GM21825 (cell line): Measurements from ENCODE around the gene DNAL4.

ENCODE experiments used
- ATAC-seq: cut with Tn5 transposase; IDR thresholded peaks from one replicate; pipeline ENCODE4 v1.9.1; 2021; ENCODE audit warnings: mild to moderate bottlenecking, moderate library complexity; ENCODE audit not compliant: unreplicated experiment

The DNAL4 gene

DNA sequence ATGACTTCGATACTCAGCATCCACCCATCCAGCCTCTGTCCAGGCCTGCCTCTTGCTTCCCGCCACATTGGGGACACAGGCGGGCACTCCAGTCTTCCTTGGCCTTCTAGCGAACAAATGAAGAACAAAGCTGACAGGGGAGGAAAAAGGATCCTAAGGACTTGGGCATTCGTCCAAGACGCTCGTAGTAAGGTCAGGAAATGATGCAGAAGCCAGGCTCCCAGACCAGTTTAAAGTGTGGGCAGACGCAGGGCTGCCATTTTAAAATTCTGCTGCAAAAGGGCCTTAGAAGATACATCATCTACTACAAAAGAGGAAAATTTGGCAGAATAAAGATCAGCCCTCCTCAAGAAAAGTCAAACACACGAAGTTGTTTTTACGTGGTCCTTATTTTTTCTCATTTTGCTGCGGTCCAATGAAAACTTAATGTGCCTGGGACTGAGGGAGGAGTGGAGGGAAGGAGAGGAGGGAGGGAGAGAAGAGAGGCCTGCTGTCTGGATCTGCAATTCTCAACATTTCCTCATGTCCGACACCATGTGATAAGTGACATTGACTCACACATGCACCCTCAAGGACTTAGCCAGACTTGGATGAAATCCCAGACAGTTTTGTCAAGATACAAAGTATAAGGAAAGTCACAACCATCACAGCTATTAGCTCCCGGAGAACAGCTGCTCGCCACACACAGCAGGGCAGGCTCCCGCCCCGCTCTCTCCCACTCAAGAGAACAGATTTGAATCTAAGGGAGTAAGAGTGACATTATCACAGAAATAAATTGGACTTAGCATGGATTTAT, 5.7 kb downstream of the DNAL4 start:
- no peak for ATAC-seq

DNA sequence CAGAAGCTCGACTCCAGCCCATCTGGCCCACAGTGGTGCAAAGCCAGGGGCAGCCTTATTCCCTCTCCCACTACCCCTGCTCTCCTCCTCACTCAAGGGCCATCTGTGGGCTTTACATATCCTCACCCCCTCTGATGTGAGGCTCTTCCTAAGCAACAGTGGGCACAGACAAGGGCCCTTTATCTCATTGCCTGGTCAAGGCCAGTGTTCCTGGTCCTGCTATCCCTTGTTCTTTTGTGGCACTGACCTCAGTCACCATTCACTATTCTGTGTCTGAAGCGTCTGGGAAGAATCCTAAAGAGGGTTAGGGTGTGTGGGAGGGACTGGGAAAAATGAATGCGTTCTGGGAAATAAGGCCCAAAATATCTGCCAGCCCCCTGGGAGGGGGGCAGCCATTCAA, 7.3 kb downstream of the DNAL4 start:
- no peak for ATAC-seq

DNA sequence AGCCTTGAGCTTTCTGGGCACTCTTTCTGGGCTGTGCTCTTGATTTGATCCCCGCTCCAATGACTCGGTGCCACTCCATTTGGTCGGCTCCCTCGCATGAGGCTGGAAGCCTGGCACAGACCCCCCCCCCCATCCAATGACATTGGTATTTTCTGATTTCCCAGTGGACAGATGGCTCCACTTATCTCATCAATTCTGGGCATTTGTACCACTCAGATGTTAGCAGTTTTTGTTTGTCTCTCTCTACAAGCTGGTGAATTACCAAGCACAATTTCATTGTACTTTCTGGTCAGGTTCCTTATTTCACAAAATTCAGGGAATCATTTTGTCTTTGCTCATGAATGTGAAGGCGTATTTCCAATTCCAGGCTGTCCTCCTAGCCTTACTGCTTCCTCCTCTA, 9.1 kb downstream of the DNAL4 start:
- ATAC-seq: no peak

DNA sequence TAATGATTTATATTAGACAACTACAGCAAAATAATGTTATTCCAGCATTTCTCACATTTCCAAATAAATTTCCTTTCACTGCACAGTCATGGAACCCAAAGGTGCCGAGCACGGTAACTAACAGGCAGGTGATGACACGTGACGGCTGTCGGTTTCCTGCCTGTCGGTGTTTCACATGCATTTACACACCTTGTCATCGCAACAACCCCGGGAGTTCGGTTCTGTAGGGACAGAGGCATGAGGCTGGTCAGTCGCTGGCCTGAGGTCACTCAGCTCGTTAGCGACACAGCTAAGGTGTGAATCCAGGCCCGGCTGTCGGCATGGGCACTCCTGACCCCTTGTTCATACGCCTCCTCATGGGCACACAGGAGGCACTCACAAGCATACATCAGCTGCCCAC, 9.9 kb downstream of the DNAL4 start:
- ATAC-seq: no peak

DNA sequence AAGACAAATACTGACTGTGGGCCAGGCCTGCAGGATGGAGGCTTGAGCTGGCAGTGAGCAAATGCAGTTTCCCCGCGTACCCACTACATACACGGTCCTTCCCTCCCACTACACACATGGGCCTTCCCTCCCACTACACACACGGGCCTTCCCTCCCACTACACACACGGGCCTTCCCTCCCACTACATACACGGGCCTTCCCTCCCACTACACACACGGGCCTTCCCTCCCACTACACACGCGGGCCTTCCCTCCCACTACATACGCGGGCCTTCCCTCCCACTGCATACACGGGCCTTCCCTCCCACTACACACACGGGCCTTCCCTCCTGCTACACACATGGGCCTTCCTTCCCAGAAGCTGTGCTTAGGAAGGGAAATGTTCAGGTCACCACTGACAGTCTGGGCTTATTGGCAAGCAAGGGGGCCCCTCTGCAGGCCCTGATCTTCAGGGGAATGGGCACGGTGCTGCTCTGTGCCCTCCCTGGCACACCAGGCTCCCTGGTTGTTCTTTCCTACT, 10.8 kb downstream of the DNAL4 start:
- ATAC-seq: no peak

DNA sequence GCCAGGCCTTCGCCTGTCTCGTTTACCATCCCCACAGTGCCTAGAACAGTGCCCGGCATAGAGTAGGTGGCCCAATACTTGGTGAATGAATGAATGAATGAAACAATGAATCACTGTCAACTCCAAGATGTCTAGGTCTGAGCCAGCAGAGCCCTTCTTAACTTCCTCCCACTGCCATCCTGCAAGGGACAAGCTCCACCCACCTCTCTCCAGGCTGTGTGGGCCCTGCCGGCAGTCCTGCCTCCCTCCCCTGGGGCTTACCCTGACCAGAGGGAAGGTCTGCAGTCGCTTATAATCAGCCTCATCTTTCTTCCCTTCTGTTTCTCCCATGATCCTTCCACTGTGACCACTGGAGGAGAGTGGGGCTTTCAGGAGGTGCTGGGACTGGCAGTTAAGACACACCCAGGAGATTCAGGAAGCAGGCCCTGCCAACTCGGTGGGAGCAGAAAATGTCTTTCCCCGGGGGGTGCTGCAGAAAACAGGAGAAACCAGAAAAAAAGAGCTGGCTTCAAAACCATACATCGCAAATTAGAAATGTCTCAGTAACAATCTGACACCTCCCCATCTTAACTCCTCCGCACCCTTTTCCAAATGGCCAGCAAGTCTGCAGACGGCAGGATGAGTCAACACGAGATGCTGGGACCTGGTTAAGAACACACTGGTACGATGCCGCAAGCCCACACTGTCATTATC, 11.4 kb downstream of the DNAL4 start:
- ATAC-seq: no peak

DNA sequence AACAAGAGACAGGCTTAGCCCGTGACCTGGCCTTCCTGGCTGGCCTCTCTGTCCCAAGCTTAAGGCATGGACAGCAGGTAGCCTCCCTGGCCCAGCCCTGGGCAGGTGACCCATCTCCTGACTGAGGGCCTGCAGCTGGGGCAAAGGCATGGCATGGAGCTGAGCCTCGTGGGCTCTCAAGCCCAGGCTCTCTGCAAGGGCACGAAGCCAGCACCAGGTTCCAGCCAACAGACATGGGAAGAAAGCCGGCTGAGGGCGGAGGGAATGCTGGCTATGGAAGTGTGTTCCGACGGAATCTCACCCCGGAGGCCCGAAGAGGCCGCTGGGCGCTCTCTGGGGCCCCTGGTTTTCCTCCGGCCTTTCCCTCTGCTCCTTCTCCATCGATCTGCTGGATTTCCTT, 12.9 kb downstream of the DNAL4 start:
- ATAC-seq: no peak

DNA sequence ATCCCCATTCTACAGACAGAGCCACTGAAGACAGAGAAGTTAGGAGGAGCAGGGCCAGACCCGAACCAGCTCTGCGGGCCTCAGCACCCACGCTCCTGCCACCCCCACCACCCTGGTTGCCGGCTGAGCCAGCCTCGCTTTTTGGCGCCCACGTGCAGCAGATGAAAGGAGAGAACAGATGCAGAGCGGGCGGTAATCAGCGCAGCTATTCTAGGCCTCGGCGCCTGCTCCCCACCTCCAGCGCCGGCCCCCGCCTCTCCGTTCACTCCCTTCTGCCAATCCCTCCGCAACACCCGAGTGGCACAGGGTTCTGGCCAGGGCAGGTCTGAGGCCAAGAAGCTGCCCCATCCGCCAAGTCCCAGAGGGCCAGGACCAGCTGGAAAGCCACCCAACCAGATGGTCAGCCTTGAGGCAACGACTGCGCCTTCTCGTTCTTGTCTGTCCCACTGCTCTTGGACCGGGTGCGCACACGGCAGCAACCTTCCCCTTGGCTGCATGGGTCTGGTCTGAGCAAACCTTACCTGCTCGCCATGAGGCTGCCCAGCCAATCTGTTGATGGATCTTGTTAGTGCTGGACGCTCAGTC, 16.8 kb downstream of the DNAL4 start:
- ATAC-seq: no peak

DNA sequence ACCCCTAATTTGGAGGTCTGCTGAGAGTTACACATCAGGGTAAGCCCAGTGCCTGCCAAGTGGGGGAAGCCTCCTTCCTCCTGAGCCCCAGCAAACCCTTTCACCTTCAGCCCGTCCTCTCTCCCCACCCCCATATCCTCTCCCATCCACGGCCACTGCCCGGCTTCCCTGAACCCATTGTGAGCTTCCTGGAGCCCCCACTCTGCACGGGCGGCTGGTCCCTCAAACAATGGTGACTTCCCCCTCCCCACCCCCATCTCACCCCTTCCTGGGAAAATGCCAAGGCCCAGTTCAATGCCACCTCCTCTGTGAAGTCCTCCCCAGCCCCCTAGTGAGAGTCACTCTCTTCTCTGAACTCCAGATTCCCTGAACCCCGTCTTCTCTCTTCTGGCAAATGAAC, 17.9 kb downstream of the DNAL4 start:
- ATAC-seq: no peak

DNA sequence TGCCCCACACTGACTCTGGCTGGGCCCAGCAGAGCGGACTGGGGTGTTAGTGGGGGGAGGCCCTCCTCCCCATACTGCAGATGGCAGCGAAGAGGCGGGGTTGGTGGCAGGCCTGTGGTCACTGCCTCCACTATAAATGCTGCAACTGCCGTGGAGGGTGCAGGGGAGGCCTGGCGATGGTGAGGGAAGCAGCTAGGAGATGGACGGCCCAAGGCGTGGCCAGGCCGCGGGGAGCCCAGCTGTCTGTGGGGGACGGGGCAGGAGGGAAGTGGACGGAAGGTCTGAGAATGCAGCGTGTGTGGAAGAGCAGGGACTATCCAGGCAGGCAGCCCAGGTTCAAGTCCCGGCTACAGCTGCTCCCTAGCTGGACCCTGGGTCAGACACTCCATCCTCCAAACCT, 18.3 kb downstream of the DNAL4 start:
- ATAC-seq: no peak

DNA sequence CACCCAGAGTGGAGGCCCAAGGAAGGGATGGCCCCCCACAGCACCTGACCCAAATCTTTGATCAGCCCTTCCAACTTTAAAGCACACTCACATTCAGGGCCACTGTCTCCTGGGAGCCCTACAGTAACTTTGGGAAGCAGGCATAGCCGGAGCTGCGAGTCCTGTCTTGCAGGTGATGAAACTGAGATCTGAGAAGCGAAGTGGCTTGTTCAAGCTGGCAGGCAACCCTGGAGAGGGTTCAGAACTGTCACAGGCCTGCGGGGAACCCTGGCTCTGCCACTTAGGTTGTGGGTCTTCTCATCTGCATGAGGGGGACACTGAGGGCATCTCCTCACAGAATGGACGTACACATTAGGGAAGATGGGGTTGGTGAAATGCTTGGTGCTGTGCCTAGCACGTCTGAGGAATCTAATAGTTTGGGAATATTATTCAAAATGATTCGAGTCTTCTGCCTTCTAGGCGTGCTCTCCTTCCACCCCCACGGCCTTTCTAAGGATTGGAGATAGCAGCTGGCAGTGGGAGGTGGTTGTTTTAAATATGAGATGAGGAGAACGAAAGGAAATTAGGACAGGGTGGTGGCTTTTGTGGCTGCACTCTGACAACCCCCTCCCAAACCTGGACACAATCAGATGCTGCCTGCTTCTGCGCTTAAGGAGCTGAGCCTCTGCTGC, 19.3 kb downstream of the DNAL4 start:
- no peak for ATAC-seq

DNA sequence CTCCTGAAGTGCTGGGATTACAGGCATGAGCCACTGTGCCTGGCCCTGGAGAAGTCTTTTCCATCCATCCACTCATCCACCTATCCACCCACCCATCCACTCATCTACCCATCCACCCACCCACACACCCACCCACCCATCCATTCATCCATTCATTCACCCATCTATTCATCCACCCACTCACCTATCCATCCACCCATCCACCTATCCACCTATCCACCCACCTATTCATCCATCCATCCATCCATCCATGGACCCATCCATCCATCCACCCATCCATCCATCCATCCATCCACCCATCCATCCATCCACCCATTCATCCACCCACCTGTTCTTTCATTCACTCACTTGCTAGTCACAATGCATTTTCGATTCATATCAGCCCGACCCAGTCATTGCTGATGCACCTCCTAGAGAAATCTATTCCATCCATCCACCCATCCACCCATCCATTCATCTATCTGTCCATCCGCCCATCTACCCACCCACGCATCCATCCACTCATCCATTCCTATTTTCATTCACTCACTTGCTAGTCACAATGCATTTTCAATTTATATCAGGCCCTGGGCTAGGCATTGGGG, 20.5 kb downstream of the DNAL4 start:
- ATAC-seq: no peak

DNA sequence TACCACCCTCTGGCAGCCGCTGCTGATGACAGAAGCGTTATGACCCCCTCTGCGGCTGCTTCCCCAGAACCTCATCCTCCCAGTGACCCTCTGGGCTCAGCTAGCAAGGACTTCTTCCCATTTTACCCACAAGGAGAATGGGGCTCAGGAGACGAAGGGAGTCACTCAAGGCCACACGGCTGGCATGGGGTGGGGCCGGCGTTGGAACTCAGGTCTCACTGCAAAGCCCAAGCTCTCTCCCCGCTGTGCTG, 21.4 kb downstream of the DNAL4 start:
- no peak for ATAC-seq

DNA sequence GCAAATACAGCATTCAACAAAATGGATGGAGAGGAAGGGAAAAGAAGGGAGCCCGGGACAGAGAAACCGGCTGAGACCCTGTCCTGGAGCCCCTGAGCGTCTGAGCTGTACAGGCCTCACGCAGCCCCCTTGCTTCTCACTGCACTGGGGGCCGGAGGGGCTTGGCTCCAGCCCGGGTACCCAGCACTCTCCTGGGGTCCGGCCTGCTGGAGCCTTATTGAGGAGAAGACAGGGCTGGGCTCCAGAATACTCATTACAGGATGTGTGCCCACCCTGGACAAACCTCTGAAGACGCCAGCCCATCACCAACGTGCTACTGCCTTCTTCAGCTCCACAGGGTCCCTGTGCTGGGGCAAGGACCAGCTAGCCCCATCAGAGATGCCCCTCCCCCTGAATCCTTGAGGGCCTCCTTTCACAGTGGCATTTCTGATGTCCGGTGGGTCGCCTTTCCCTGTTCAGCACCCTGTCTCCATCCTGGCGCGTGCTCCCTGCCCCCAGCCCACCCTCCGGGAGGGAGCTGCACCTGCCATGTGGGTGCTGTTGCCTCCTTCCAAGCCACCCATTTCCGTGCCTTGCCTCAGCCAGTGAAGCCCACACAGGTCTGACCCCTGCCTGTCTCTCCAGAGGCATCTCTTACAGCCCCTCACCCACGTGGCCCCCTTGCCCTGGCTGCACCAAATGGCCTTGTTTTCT, 23.5 kb downstream of the DNAL4 start:
- no peak for ATAC-seq

DNA sequence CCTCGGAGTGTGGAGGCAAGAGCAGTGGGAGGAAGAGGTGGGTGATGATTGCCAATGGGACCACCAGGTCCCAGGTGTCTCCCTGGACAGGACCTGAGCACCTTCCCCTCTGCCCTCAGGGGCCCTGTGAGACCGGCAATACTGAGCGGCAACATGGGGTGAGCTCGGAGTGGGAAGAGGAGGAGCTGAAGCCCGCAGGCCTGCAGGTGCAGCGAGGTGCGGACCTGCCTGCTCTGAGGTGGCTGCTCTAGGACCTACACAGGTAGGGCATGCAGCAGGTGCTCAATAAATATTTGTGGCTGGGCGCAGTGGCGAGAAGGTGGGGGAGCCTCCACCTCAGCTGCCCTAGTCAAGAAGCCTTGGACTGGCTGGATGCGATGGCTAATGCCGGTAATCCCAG, 25.9 kb downstream of the DNAL4 start:
- ATAC-seq: no peak

DNA sequence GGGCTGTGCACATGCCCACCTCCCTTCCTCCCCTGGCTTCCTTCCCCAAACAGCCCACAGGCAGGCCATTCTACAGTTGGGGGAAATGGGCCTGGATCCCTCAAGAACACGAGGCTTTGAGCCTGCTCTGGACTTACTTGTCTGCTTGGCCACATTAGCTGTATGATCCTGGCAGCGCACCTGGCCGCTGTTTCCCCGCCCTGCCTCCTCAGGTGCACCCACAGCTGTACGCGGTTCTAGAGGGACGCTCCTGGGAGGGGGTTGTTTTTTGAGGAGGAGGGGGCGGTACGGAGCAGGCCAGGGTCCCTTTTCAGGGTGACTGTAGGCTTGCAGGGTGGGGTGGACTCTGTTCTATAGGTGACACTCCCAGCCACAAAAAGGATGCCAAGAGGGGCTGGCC, 26.6 kb downstream of the DNAL4 start:
- no peak for ATAC-seq

DNA sequence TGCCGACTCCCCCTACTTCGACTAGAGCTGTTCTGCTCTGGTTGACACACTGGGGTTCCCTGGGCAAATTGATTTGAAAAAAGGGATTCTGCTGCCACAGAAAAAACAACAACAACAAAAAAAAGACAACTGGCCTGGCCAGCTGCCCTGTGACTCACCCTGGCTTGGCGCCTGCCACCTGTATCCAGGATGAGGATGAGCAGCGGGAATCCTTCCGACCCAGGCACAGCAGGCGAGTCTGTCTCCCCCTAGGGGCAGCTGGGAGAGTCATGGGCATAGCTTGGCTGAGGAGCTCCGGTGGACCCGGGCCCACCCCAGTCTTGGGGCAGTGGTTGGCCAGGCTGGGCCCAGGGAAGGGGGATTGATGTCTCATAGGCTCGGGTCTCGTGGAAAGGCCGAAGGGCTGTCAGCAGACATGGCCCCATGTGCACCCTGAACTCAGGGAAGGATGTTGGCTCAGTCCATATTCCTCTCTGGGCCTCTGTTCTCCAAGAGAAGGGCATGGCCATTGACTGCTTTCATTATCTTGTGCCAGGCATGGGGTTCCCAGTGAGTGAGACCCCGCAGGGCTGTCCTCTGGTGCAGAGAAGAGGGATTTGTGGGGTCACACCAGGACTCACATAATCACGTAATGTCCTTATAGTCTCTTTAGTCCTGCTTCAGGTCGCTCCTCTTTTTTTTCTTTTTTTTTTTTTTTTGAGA, 27.7 kb downstream of the DNAL4 start:
- ATAC-seq: no peak

DNA sequence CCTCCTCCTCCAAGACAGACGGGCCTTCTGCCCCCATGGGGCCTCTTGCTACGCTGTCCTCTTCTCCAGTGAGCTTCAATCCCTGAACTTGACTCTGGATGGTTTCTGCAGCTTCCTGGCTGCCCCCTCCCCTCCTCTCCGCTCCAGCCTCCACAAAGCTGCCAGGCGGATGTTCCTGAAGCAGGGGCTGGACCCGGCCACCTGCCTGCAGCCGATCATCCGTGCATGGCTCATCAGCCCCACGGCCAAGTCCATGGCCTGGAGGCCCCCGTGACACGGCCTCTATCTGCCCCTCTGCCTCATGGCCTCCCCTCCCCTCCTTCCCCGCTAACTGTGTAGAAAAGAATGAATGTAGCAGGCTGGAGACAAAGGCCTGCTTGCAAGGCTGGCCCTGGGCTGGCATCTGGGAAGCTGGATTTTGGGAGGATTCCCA, 31.4 kb downstream of the DNAL4 start:
- no peak for ATAC-seq

DNA sequence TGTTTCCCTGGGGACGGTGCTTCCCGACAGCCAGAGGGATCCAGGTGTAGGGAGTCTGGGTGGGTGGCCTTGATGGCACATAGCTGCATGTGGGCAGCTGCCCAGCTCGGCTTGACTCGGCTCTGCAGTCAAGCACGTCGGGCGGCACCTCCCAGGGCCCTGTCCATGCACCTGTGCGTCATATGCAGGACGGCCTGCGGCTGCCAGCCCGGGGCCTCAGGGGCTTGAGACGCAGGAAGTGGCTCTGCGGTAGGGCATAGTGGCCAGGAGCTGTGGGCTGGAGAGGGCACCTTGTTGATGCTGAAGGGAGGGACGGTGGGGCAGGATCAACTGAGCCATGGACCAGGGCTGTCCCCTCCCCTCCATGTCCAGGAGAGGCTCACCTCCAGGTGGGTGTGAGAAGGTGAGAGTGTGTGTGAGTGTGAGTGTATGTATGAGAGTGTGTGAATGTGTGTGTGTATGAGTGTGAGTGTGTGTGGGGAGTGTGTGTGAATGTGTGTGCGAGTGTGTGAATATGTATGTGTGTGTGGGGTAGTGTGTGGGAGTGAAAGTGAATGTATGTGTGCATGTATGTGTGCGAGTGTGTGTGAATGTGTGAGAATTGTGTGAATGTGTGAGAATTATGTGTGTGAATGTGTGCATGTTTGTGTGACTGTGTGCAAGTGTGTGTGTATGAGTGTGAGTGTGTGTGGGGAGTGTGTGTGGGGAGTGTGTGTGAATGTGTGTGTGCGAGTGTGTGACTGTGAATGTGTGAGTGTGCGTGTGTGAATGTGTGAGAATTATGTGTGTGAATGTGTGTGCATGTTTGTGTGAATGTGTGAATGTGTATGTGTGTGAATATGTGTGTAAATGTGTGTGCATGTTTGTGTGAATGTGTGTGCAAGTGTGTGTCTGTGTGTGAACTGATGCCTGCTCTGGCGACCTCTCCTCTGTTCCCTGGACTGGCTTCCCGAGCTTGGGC, 32.5 kb downstream of the DNAL4 start:
- no peak for ATAC-seq
